HG03469 (cell line): ENCODE results near the gene THBS3.
"Not testable (repeated sequence)": the region's sequence is repeated elsewhere in the genome, so short reads cannot be mapped to it uniquely, and the experiment has no call there.

Source experiments
- ATAC-seq: cut with Tn5 transposase; IDR thresholded peaks from one replicate; pipeline ENCODE4 v1.9.1; 2021; ENCODE audit warnings: mild to moderate bottlenecking, moderate library complexity, moderate number of reproducible peaks; ENCODE audit not compliant: unreplicated experiment

The THBS3 gene

DNA sequence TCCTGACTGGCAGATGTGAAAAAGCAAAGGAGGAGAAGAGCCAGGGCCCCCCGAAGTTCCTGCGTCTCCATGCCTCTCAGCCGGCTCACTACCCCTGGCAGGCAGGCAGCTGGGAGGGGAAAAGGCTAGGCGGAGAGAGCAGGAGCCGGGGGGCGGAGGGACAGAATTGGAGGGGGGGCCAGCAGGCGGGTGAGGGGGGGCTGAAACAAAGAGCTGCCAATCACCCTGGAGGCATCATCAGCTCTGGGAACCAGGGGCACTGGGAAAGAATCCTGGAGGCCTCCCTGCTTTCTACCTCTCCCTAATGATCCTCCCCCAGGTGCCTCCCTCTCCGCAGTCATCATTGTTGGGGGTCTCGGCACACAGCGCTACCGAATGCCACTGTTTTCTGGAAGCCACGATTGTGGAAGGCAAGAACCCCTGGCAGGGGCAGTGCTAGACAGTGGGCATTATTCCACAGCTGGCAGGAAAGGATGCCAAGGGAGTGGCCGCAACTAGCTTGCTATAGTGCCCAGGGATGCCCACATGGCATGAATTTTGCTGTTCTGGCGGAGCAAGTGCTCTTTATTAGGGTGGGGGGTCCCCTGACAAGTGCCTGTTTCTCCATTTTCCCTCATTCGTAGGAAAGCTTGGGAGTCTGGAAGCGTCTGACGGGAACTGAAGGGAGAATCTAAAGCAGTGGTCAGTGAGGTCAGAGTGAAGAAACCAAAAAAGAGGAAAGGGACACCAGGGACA lies at the start of gene THBS3:
Gene THBS3 (minus strand): TSS at position 92 of the 735 bp plus-strand sequence. CDS start 21 bp downstream, at position 71.
- no peak for ATAC-seq

GRCh38 chr1:155256058-155256852 lies 48.6 kb upstream of the THBS3 start:
- ATAC-seq = no peak

DNA sequence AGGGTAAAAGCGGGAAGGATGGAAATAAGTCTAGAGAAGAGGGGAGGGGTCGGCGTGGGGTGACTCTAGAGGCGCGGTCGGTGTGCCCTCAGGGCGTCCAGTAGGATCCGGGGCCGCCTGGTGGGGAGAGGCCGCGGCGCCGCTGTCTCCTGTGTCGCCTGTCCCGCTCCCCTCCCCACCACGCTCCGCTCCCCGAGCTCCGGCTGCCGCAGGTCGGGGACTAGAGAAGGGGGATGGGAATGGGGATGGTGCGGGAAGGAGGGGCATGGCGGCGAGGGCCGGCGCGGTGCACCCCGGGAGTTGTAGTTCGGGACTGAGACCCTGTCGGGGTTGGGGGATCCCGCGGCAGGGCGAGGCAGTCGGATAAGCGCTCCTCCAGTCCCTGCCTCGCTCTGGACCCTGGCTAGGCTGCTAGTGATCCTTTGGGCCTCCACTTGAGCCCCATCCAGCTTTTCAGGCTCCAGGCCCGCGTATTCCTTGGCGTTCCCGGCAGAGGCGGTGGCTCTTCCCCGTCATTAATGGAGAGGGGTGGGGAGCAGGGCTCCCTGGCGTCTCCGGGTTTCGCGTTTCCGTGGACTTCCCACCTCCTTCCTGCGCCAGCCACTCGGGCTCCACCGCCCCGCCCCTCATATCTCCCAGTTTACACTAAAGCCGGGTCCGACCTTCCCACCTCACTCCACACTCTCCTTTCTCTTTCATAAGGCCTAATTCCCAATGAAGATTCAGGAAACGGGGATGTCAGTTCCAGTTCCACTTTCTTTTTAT lies 47.7 kb upstream of the THBS3 start, which contains the start of gene ENTREP3:
Gene ENTREP3 (minus strand): TSS at position 241 of the 765 bp plus-strand sequence. CDS start 606 bp downstream, outside the sequence.
- no peak for ATAC-seq

DNA sequence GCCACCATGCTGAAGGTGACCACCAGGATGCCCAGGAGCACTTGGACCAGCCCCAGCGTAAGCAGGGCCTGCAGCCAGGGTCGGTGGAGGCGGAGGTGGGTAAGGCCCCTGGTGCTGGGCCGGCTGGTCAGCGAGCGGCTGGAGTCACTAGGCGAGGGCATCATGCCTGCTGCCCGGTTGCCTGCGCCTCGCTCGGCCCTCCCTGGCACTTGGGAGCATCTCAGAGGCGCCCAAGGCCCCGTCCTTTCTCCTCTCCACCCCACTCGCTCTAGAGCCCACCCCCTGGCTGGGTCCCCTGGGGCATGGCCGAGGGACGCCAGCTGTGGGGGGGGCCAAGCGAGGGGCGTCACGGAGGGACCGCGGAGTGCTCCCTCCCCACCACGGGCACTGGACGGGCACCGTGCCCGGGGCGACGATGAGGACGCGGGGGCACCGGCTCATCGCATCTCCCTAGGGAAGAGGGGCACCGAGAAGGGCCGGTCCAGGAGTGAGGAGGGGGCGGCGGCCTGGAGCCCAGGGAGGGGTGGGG lies 47.1 kb upstream of the THBS3 start:
- ATAC-seq = no peak

DNA sequence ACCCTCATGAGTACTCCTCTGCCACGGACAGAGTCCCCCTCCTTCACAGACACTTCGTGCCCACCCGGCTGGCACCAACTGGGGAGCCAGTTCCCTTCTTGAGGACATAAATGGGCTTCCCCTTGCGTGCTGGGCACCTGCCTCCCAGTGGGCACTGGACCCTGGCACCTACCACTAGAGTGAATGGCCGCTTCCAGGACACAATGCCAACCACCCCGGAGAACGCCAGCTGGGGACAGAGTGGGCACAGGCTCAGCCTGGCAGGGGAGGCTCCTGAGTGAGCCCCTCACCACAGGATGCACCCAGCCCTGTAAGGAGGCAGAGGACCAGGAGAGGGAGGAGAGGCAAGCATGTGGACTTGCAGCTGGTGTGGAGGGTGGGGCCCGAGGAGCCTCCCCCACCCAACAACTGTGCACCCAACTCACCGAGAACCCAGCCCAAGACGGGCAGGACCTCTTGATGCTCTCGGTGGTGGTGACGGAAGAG lies 46.6 kb upstream of the THBS3 start:
- no peak for ATAC-seq

- no peak for ATAC-seq
Measured at GRCh38 chr1:155253797-155254196, 46.1 kb upstream of the THBS3 start.

DNA sequence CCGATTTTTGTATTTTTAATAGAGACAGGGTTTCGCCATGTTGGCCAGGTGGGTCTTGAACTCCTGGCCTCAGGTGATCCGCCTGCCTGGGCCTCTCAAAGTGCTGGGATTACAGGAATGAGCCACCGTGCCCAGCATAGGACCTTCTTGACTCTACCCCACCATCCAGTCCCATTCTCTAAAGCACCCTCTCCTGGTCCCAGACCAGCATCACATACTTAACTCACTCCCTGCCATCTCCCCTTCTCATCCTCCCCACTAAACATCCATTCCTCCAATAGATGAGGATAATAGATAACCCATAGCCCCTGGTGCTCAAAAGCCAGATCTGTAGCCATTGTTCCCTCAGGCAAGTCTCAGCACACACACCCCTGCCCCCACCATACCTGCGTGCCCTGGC lies 45.5 kb upstream of the THBS3 start:
- ATAC-seq = no peak

GRCh38 chr1:155251566-155251965 lies 43.9 kb upstream of the THBS3 start:
- ATAC-seq = no peak

DNA sequence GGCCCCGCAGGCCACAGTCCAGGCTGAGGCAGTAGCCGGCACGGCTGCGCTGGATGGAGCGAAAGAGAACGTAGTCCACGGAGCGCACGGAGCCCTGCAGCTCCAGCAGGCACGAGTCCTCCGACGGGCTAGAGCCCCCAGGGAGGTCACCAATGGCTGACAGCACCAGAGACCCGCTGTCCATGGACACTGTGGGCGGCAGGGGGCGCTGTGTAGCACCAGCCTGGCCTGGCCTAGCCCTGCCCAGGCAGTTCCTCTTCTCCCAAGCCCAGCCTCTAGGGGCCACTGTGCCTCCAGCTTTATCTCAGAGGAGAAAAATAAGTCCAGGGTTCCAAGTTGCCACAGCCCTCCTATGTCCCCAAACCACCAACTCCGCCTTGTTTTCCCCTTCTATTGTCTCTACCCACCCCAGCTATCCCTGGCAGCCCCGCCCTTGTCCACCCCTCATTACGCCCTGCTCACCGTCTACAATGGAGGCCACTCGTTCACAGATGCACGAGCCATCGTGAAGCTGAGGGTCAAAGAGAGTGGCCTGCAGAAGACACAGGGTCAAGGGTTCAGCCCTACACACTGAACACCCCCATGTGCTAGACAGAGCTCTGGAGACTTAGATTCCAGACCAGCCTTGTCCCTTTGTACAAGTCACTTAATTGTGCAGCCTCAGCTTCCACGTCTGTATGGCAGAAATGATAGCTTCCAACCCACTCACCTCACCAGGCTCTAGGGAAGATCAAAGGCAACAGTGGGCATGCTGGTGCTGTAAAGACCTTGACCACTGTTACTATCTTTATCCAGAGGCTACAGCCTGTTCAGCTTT lies 43.1 kb upstream of the THBS3 start:
- peak; percentile 68 for ATAC-seq

GRCh38 chr1:155250246-155250632 lies 42.5 kb upstream of the THBS3 start:
- no peak for ATAC-seq

DNA sequence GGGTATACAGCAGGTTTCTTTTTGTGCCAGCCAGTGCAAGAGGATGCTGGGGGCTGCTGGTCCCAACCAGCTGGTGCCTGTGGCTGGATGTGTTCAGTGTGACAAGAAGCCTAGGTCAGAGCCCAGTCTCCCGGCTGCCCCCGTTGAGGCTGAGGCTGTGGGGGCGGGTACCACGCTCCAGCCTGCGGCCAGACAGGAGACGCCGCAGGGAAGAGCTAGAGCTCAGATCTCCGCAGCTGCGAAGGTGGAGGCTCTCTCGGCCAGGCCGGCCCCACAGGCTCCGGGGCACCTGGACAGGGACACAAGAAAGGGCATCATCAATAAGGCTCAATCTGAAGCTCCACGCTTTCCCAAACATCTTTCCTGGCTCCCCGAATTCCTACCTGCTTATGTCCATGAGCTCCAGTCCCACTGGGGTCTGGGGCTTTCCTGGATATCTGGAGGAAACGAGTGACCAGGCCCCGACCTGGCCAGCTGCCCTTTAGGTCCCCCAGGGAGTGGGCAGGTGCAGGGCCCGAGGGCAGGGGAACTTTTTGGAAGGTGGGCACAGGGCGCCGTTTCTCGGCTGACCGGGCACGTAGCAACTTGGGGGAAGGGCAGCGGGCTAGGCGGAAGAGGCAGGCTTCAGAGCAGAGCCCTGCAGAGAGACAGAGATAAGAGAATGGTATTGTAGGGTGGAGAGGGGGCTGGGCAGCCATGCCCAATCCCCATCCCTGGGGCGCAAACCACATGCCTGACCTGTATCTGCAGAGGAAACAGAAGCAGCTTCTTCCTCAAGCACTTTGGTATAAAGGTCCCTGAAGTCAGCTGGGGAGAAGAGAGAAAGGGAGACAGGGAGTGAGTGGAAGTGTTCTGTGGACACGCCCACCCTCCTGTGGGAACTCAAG lies 40.2 kb upstream of the THBS3 start:
- ATAC-seq = no peak

GRCh38 chr1:155246796-155247195 lies 39.1 kb upstream of the THBS3 start:
- ATAC-seq = not testable (repeated sequence)

DNA sequence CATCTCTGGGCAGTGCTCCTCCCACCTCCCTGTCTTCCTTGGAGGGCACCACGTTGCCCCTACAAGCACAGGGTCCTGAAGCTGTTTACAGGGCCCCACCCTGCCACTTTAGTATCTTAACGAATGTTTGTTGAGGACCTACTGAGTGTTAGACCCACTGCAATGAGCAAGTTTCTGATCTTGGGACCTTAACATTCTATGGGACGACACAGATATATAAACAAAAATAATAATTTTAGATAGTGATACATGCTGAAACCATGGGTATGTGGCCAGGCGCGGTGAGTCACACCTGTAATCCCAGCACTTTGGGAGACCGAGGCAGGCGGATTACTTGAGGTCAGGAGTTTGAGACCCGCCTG lies 37.4 kb upstream of the THBS3 start:
- ATAC-seq = no peak

DNA sequence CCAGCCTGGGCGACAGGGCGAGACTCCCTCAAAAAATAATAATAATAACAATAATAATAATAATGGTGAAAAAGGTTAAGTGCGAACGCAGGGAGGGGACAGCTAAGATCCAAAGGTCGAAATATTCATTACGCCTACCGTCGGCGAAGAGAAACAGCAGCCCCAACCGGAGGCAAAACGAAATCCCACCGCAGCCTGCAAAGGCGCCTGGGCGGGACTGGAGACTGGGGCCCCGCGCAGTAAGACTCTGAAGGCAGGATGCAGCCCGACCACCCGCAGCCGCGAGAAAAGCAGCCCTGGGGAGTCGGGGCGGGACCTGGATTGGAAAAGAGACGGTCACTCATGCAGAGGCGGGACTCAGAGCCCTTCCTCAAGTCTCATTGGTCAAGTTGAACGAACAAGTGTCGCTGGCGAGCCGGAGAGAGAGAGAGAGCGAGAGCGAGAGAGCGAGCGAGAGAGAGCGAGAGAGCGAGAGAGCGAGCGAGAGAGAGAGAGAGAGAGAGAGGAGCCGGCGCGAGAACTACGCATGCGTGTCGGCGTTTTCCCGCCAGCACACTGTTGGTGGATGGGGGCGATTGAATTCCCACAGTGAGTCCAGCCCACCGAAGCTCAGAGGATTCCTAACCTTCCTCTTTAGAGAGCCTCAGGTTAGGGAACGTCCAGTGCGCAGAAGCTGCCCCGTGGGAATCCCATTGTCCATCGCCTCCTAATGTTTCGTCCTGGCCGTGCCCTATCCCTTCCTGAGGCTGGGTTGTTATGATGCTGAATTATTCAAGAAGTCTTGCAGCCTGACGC lies 36.9 kb upstream of the THBS3 start:
- ATAC-seq = peak; percentile 45

- no peak for ATAC-seq
Measured at GRCh38 chr1:155242805-155243358, 35.2 kb upstream of the THBS3 start.

DNA sequence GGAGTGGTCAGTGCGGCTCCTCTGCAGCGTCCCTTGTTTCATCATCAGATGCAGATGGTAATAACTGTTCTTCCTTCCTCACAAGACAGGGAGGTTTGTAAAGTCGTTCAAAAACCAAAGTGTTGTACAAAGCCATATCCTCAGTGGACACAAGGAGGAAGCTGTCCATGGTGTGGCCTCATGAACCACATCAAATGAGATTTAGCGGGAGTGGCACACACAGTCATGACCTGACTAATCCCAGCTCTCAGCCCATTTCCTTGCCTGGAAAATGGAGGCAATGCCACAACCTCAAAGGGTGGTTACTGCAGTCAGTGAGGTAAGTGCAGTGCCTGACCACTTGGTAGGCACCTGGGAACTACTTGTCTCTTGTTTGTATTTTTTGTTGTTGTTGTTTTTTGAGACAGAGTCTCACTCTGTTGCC lies 34.2 kb upstream of the THBS3 start:
- no peak for ATAC-seq

DNA sequence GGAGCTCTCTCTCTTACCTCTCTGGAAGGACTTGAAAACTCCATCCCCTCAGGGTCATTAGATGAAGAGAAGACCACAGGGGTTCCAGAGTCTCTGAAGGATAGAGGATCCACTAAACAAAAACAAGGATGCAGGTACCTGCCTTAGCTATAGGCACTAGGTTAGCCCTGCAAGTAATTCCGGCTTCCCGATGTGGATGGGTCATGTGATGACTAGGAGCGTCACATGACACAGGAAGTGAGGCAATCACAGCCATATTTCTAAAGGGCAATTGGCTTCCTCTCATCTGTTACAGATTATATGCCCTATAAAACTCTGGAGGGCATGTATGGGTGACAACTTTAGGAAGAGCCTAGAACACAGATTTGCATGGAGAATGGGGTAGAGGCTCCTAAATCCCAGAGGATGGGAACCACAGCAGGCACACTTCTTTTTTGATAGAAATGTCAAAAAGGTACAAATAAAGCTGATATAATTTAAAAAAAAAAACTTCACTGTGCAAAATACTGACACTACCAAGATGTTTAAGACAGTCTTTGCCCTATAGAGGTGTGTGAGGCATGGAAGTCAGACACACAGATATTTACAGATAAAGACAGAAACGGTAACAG lies 33.5 kb upstream of the THBS3 start:
- no peak for ATAC-seq

DNA sequence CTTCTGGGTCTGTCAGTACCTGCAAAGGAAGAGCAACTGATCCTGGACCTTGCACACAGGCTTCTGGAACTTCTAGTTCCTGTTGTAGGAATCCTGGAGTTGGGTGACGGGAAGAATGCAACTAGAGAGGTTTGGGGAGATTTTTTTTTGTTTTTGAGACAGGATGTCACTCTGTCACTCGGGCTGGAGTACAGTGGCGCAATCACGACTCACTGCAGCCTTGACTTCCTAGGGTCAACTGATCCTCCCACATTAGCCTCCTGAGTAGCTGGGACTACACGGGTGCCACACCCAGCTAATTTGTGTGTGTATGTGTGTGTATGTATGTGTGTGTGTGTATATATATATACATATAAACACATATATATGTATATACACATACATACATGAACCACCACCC lies 28.8 kb upstream of the THBS3 start:
- ATAC-seq = no peak
